HG02970 (cell line): ENCODE data around the gene SNCAIP.

Experiments
- ATAC-seq: cut with Tn5 transposase; IDR thresholded peaks from one replicate; pipeline ENCODE4 v1.9.1; 2021; ENCODE audit warnings: mild to moderate bottlenecking, moderate library complexity, moderate number of reproducible peaks; ENCODE audit not compliant: unreplicated experiment, low FRiP score

The SNCAIP gene

GRCh38 chr5:122420091-122420490 lies 108.1 kb downstream of the SNCAIP start:
- ATAC-seq, result no peak

- no peak for ATAC-seq
Measured at GRCh38 chr5:122420537-122421236, 108.7 kb downstream of the SNCAIP start.

GRCh38 chr5:122421374-122422079 lies 109.5 kb downstream of the SNCAIP start:
- peak; percentile 70 for ATAC-seq

GRCh38 chr5:122423221-122423620 lies 111.2 kb downstream of the SNCAIP start:
- no peak for ATAC-seq

GRCh38 chr5:122424132-122424531 lies 112.1 kb downstream of the SNCAIP start:
- ATAC-seq, result no peak

GRCh38 chr5:122426301-122426700 lies 114.3 kb downstream of the SNCAIP start:
- no peak for ATAC-seq

- no peak for ATAC-seq
Measured at GRCh38 chr5:122427621-122428020, 115.6 kb downstream of the SNCAIP start.

- ATAC-seq, result no peak
Measured at GRCh38 chr5:122429545-122430318, 117.7 kb downstream of the SNCAIP start.

- no peak for ATAC-seq
Measured at GRCh38 chr5:122430319-122430586, 118.2 kb downstream of the SNCAIP start.

GRCh38 chr5:122431298-122431697 lies 119.3 kb downstream of the SNCAIP start:
- no peak for ATAC-seq

- no peak for ATAC-seq
Measured at GRCh38 chr5:122434205-122434970, 122.4 kb downstream of the SNCAIP start.

GRCh38 chr5:122435234-122435633 lies 123.2 kb downstream of the SNCAIP start:
- no peak for ATAC-seq

GRCh38 chr5:122435761-122436160 lies 123.7 kb downstream of the SNCAIP start:
- ATAC-seq, result no peak

GRCh38 chr5:122436615-122437014 lies 124.6 kb downstream of the SNCAIP start:
- no peak for ATAC-seq

- no peak for ATAC-seq
Measured at GRCh38 chr5:122439645-122440044, 127.6 kb downstream of the SNCAIP start.

GRCh38 chr5:122442938-122443337 lies 130.9 kb downstream of the SNCAIP start:
- ATAC-seq, result no peak

GRCh38 chr5:122444411-122444810 lies 132.4 kb downstream of the SNCAIP start:
- no peak for ATAC-seq

GRCh38 chr5:122445070-122445469 lies 133.0 kb downstream of the SNCAIP start:
- no peak for ATAC-seq

- ATAC-seq, result no peak
Measured at GRCh38 chr5:122447072-122447471, 135.0 kb downstream of the SNCAIP start.

- no peak for ATAC-seq
Measured at GRCh38 chr5:122447879-122448278, 135.8 kb downstream of the SNCAIP start.

- no peak for ATAC-seq
Measured at GRCh38 chr5:122454541-122454940, 142.5 kb downstream of the SNCAIP start.
